CD4-positive, alpha-beta T cell treated with Interleukin-15 for 4 hours (primary cell): Measurements from ENCODE around the gene HTR3B.
"Not testable (repeated sequence)": the region's sequence is repeated elsewhere in the genome, so short reads cannot be mapped to it uniquely, and the experiment has no call there.

Source experiments
- DNase-seq: peaks from one replicate; pipeline ENCODE4 v3.0.0-alpha.2; 2020; ENCODE audit warnings: low spot score

Gene HTR3B

GRCh38 chr11:113884361-113884836, 20.2 kb upstream of the HTR3B start:
- DNase-seq, result no peak

- no peak for DNase-seq
Measured at GRCh38 chr11:113885897-113886296, 18.7 kb upstream of the HTR3B start.

- DNase-seq, result no peak
Measured at GRCh38 chr11:113888848-113889247, 15.7 kb upstream of the HTR3B start.

DNA sequence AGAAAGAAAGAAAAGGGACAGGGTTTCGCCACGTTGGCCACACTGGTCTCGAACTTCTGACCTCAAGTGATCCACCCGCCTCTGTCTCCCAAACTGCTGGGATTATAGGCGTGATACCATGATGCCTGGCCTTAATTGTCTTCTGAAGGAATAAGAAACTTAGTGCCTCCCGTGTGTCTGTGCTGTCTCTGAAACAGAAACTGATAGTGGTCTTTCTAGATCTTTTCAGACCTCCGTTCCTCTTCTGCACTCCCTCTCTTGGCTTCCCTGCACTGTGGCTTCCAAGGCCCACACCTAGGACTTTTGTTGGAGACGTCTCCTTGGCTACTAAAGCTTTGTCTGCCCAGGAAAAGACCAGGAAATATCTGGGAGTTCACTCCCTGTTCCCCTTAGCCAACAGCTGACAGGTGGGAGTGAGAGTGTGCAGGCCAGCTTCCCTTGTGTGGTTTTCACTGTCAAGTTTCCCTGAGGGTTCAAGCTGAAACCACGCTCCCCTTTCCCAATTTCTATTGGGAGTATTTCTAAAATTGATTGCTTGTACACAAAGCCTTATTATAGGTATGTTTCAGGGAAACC, 10.1 kb upstream of the HTR3B start:
- DNase-seq, result no peak

DNA sequence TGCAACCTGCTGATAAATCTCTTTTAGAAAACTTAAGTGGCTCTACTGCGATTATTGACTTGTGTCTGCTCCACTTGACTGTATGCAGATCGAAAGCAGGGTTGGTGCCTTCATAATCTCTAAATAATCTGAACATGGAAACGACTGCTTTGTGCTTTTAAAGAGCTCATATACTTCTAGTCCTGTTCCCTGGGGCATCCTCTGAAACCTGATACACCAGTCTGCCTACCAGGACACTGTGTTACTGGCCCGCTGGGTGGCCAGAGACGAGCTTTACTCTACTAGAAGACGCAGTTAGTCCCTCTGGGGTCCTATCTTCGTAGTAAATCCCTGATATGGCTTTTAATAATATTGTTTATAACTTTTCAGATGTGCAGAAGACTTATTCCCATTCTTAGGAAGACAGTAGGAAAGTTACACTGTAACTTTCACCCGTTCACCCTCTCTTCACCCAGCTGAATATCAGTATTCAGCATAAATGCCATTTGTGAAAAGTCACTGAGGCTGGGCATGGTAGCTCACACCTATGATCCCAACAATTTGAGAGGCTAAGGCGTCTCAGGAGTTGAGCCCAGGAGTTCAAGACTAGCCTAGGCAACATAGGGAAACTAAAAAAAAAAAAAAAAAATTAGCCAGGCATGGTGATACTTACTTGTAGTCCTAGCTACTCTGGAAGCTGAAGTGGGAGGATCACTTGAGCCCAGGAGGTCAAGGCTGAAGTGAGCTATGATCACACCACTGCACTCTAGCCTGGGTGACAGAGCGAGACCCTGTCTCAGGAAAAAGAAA, 9.0 kb upstream of the HTR3B start:
- no peak for DNase-seq

- DNase-seq, result peak; percentile 39
Measured at GRCh38 chr11:113896156-113896879, 8.3 kb upstream of the HTR3B start.

DNA sequence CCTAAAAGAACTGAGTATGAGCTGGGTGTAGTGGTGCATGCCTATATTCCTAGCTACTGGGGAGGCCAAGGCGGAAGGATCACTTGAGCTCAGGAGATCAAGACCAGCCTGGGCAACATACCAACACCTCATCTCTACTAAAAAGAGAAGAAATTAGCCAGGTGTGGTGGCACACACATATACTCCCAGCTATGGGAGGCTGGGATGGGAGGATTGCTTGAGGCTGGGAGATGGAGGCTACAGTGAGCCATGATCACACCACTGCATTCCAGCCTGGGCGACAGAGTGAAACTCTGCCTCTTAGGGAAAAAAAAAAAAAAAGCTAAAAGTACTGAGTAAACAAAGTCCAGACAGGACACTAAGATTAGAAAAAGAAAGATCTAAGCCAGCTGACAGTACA, 3.5 kb upstream of the HTR3B start:
- DNase-seq, result no peak

DNA sequence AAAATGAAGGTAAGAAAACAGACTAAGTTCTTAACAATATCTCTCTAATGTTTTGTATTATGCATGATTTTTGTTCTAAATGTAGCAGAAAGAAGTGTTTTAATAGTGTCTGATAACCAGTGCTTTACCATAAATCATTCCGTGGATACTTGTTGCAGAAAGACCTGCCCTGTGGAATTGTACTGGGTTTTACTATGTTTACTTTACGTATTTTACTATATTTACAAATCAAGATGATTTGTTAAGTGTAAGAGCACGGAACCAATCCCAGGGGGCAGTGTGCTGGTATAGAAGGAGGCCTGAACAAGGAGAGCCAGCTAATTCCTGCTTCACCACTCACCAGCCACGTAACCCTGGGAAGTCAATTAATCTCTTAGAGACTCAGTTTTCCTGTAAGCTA, 1.4 kb downstream of the HTR3B start:
- no peak for DNase-seq

DNA sequence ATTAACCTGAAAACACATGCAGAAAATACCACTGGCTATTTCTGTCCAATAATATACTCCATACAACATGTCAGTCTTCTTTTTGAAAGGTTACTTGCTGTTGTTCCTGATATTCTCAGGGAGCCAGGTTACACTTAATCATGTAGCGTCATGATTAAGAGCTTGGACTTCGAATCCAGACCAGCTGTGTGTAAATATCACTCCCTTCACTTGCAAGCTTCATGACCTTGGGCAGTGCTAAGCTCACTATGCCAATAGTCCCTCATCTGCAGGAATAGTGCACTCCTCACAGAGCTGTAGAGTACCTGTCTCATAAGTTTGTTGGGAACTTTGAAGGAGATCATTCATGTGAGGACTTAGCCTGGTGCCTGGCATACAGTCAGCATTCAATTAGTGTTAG, 1.9 kb downstream of the HTR3B start:
- DNase-seq, result no peak

- DNase-seq, result no peak
Measured at GRCh38 chr11:113907152-113907551, 2.6 kb downstream of the HTR3B start.

GRCh38 chr11:113907681-113908080, 3.1 kb downstream of the HTR3B start:
- no peak for DNase-seq

GRCh38 chr11:113908098-113908497, 3.5 kb downstream of the HTR3B start:
- no peak for DNase-seq

GRCh38 chr11:113911491-113911890, 6.9 kb downstream of the HTR3B start:
- DNase-seq, result not testable (repeated sequence)

DNA sequence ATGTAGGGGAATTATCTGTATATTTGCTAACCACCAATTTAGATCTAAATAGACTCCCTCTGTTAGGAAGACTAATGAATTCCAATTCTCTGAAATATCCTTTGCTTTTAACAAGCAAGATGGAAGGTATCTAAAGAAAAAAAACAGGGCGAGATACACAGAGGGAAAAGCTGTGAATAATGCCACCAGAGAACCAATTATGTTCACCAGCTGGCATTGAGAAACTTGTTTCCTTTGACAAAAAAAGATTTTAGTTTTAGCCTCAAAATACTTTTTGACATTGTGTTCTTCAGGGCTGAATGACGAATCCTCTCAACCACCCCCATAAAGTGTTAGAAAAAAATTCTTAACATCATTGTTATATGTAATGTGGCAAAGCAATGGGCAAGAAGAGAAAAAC, 19.0 kb downstream of the HTR3B start:
- no peak for DNase-seq

DNA sequence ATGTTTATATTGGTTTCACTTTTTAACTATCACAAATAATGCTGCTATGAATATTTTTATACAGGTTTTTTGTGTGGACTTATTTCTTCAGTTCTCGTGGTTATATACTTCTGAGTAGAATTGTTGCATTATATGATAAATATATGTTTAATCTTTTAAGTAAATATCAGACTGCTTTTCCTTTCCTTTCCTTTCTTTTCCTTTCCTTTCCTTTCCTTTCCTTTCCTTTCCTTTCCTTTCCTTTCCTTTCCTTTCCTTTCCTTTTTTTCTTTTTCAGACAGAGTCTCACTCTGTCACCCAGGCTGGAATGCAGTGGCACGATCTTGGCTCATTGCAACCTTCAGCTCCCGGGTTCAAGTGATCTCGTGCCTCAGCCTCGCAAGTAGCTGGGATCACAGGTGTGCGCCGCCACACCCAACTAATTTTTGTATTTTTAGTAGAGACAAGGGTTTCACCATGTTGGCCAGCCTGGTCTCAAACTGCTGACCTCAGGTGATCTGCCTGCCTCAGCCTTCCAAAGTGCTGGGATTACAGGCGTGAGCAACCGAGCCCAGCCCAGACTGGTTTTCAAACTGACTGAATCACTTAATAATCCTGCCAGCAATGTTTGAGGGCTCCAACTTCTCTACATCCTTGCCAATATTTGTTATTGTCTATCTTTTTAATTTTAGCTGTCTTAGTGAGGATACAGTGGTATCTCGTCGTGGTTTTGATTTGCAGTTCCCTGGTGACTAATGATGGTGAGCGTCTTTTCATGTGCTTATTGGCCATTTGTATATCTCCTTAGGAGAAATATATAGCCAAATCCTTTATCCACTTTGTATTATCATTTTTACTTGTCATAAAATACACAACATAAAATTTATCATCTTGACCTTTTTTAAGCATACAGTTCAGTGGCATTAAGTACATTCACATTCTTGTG, 21.9 kb downstream of the HTR3B start:
- no peak for DNase-seq

DNA sequence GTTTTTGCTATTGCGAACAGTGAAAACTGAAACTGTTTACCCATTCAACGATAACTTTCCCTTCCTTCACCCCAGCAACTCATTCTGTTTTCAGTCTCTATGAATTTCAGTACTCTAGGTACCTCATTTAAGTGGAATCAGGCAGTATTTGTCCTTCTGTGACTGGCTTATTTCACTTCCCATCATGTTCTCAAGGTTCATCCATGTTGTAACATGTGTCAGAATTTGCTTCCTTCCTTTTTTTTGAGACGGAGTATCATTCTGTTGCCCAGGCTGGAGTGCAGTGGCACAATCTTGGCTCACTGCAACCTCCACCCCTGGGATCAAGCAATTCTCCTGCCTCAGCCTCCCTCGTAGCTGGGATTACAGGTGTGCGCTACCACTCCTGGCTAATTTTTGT, 23.7 kb downstream of the HTR3B start:
- no peak for DNase-seq

DNA sequence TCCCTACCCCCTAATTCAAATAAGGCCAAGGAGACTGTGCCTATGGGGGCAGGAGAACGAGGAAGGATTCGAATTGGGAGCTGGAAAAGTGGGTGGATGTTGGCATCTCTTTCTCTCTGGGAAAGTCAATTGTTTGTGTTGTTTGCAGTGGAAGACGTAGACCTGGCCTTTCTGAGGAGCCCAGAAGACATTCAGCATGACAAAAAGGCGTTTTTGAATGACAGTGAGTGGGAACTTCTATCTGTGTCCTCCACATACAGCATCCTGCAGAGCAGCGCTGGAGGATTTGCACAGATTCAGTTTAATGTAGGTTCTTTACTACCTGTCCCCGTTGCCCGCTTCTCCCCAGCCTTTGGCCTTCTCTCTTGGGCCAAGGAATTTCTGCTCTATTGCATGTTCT, 28.2 kb downstream of the HTR3B start:
- no peak for DNase-seq

- DNase-seq, result not testable (repeated sequence)
Measured at GRCh38 chr11:113934193-113934592, 29.6 kb downstream of the HTR3B start.

DNA sequence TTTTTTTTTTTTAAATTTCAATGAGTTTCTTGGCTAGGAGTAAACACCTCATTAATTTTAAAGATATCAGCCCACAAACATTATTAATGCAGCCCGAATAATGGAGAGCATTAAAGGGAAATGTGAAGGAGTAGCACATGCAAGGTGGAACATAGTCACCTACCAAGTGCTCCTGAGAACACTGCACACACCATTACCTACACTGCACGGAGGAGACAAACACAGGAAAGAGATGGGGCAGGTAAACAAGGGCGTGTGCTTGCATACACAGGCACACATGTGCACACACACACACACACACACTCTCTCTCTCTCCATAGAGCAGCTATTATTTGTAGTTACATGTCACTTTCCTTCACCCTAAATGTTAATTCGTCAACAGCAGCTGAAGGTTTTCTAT, 30.2 kb downstream of the HTR3B start:
- no peak for DNase-seq

DNA sequence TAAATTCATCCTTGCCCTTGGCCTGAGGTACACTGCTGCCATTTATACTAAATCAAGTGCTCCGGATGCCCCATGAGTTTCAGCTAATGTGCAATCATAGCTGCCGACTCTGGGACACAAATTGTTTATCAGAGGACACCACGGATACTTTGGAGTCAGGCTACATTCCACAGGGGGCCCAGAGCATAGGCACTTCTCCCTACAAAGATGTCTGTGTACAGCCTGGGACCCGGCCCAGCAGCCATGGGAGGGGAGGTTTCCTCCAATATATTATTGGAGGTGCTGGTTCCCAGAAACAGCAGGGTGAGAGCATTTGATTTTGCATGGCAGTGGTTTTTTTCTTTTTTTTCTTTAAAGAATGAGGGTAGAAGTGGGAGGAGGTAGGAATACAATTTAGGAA, 31.3 kb downstream of the HTR3B start:
- DNase-seq, result no peak

DNA sequence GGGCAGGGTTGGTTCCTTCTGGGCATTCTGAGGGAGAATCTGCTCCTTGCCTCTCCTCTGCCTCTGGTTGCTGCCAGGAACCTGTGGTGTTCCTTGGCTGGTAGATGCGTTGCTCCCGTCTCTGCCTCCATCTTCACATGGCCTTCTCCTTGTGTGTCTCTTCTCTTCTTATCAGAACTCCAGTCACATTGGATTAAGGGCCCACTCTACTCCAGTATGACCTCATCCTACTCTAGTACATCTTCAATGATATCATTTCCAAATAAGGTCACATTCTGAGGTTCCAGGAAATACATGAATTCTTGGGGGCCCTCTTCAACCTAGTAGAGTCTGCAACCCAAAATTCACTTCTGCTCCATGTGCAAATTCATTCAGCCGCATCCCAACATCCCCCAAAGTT, 33.3 kb downstream of the HTR3B start:
- DNase-seq, result no peak

DNA sequence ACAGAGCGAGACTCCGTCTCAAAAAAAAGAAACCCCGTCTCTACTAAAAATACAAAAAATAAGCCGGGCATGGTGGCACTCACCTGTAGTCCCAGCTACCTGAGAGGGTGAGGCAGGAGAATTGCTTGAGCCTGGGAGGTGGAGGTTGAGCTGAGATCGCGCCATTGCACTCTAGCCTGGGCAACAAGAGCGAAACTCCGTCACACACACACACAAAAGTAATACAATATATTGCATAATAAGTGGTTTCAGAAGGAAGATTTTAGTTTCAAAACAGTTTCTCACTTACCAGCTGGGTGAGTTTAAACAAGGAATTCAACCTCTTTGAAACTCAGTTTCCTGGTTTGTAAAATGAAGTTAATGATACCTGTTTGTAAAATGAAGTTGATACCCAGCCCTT, 37.7 kb downstream of the HTR3B start:
- no peak for DNase-seq
